Fibroblast of lung (primary cell): Measurements from ENCODE around the gene CDKN1A. TPM values are rescaled to one million over a fixed set of nuclear protein-coding genes. Genes with fewer than 3 reads are reported as not detected.

ENCODE experiments used
- DNase-seq, 2 donors: peaks; one replicate each; pipeline versions ENCODE4 v3.0.0 to v3.0.0-alpha.2; 2010; ENCODE audit warnings: low read depth in 2 of 2
- H2AFZ ChIP-seq: 2 replicates; pipeline ENCODE4 v1.5.1; 2012; ENCODE audit warnings: low read length, control low read depth, inconsistent platforms
- H3K27ac ChIP-seq: 2 replicates; pipeline ENCODE4 v1.5.1; 2011; ENCODE audit warnings: low read length, control low read depth; ENCODE audit not compliant: insufficient read depth
- H3K27me3 ChIP-seq: 2 replicates; pipeline ENCODE4 v1.5.1; 2011; ENCODE audit warnings: mild to moderate bottlenecking, low read length; ENCODE audit not compliant: control insufficient read depth, insufficient read depth
- H3K36me3 ChIP-seq: 2 replicates; pipeline ENCODE4 v1.5.1; 2011; ENCODE audit warnings: low read length; ENCODE audit not compliant: control insufficient read depth, insufficient read depth
- H3K4me1 ChIP-seq: 2 replicates; pipeline ENCODE4 v1.5.1; 2011; ENCODE audit warnings: low read length; ENCODE audit not compliant: control insufficient read depth, insufficient read depth; ENCODE audit errors: extremely low read depth
- H3K4me2 ChIP-seq: 2 replicates; pipeline ENCODE4 v1.5.1; 2011; ENCODE audit warnings: low read length, control low read depth; ENCODE audit not compliant: insufficient read depth; ENCODE audit errors: extremely low read depth
- H3K4me3 ChIP-seq, 4 experiments: fragments of 200-600 bp in 1 of 4; sonication (generic) in 1 of 4; replicated peaks in 1 of 4; 2 replicates each; pipeline ENCODE4 v1.5.1; 2011 to 2016; ENCODE audit warnings: low read length in 4 of 4, low read depth in 3 of 4, mild to moderate bottlenecking in 3 of 4, control low read depth in 2 of 4, inconsistent platforms in 1 of 4, mixed read lengths in 1 of 4; ENCODE audit not compliant: insufficient read depth in 1 of 4; ENCODE audit errors: control extremely low read depth in 1 of 4
- H3K79me2 ChIP-seq: 2 replicates; pipeline ENCODE4 v1.5.1; 2012; ENCODE audit warnings: mild to moderate bottlenecking, low read length, inconsistent platforms; ENCODE audit not compliant: control insufficient read depth, insufficient read depth
- H3K9ac ChIP-seq: 2 replicates; pipeline ENCODE4 v1.5.1; 2011; ENCODE audit warnings: mild to moderate bottlenecking, low read length, control low read depth; ENCODE audit not compliant: insufficient read depth
- H3K9me3 ChIP-seq: 2 replicates; pipeline ENCODE4 v1.5.1; 2012; ENCODE audit warnings: low read depth, low read length; ENCODE audit not compliant: control insufficient read depth, insufficient read depth
- H4K20me1 ChIP-seq: 2 replicates; pipeline ENCODE4 v1.5.1; 2011; ENCODE audit warnings: low read length; ENCODE audit not compliant: control insufficient read depth, insufficient read depth; ENCODE audit errors: extremely low read depth
- CTCF ChIP-seq, 2 donors: IDR thresholded peaks in 1 of 2; conservative IDR thresholded peaks in 1 of 2; 1 replicate in 1 of 2; 2 replicates in 1 of 2; pipeline ENCODE4 v1.5.1; 2011 to 2012; ENCODE audit warnings: low read length in 2 of 2, control low read depth in 1 of 2, inconsistent platforms in 1 of 2, low read depth in 1 of 2, mild to moderate bottlenecking in 1 of 2
- EZH2 ChIP-seq: IDR thresholded peaks from 2 replicates; pipeline ENCODE4 v1.5.1; 2012; ENCODE audit warnings: low read length, control low read depth, mild to moderate bottlenecking; ENCODE audit errors: missing control alignments
- polyA plus RNA-seq, 2 donors: library from polyadenylated mRNA; depleted of rRNA in 1 of 2; stranded (reverse) in 1 of 2; unstranded in 1 of 2; fragments of >200 nt; gene quantifications; 2 replicates each; pipeline ENCODE4 v1.2.1, GENCODE V29; 2011 to 2012; ENCODE audit warnings: missing spikeins in 1 of 2
- total RNA-seq: library from RNA; depleted of rRNA; stranded (reverse); fragments of >200 nt; gene quantifications from 2 replicates; pipeline ENCODE4 v1.2.1, GENCODE V29; 2014

The CDKN1A gene
- total and polyA plus RNA-seq, 2 donors (not counting 1 experiment from before 2014, with no cell fraction given): 166 to 900 TPM

GRCh38 chr6:36671687-36672375 is 6.7 kb upstream of the CDKN1A start:
- Histone ChIP-seq H3K4me3 (no peak overlapping the region), H3K27me3 (no peaks in the 10 kb centered on the region), H4K20me1 (no peaks in the 10 kb centered on the region), H3K4me1 (peaks cover 8% of the 10 kb centered on the region), H2AFZ (no peak overlapping the region), H3K4me2 (no peak overlapping the region), H3K9me3 (no peaks in the 10 kb centered on the region), H3K79me2 (no peaks in the 10 kb centered on the region), H3K36me3 (no peaks in the 10 kb centered on the region), H3K9ac (no peak overlapping the region), H3K27ac (no peak overlapping the region)
- no peak for DNase-seq
- TF ChIP-seq CTCF (conservative IDR thresholded peaks at IDR 0.05 in 1 of 2, IDR thresholded peaks at IDR 0.05 in 1 of 2; ENCODE audit: low read depth in 1 of 2, low read length in 2 of 2) (no peak), EZH2 (no peak)

- TF ChIP-seq EZH2 (no peak), CTCF (conservative IDR thresholded peaks at IDR 0.05 in 1 of 2, IDR thresholded peaks at IDR 0.05 in 1 of 2; ENCODE audit: low read depth in 1 of 2, low read length in 2 of 2) (no peak)
- Histone ChIP-seq H3K9me3 (no peaks in the 10 kb centered on the region), H3K9ac (no peak overlapping the region), H3K36me3 (no peaks in the 10 kb centered on the region), H3K4me1 (peaks cover 23% of the 10 kb centered on the region), H3K27ac (no peak overlapping the region), H2AFZ (no peak overlapping the region), H3K4me3 (no peak overlapping the region), H3K4me2 (no peak overlapping the region), H3K79me2 (peaks cover 4% of the 10 kb centered on the region), H3K27me3 (no peaks in the 10 kb centered on the region), H4K20me1 (no peaks in the 10 kb centered on the region)
- DNase-seq: no peak
Observed at GRCh38 chr6:36673882-36674281, 4.6 kb upstream of the CDKN1A start.

GRCh38 chr6:36674942-36675341 is 3.6 kb upstream of the CDKN1A start:
- Histone ChIP-seq H3K36me3 (no peaks in the 10 kb centered on the region), H3K79me2 (peaks cover 14% of the 10 kb centered on the region), H3K9ac (no peak overlapping the region), H3K27ac (no peak overlapping the region), H4K20me1 (no peaks in the 10 kb centered on the region), H2AFZ (no peak overlapping the region), H3K4me2 (no peak overlapping the region), H3K4me3 (no peak overlapping the region), H3K27me3 (no peaks in the 10 kb centered on the region), H3K9me3 (no peaks in the 10 kb centered on the region), H3K4me1 (peaks cover 23% of the 10 kb centered on the region)
- DNase-seq: no peak
- no peak for TF ChIP-seq CTCF (conservative IDR thresholded peaks at IDR 0.05 in 1 of 2, IDR thresholded peaks at IDR 0.05 in 1 of 2; ENCODE audit: low read depth in 1 of 2, low read length in 2 of 2)
- TF ChIP-seq EZH2: no peak
